ENCODE results near the gene GANAB. TPM values are rescaled to one million over a fixed set of nuclear protein-coding genes. Genes with fewer than 3 reads are reported as not detected.

Gene GANAB
- total RNA-seq, 4 donors from 2014 or later, result 79.4 to 118 (median 104) TPM

- no peak for TF ChIP-seq CTCF (IDR thresholded peaks at IDR 0.05; ENCODE audit: low read depth)
These were observed 53.4 kb downstream of the GANAB start for GRCh38 chr11:62592989-62593421.

- no peak for TF ChIP-seq CTCF (IDR thresholded peaks at IDR 0.05; ENCODE audit: low read depth)
These were observed 54.1 kb downstream of the GANAB start for GRCh38 chr11:62592146-62592815.

GRCh38 chr11:62591448-62592145 is 54.8 kb downstream of the GANAB start, which contains the start of gene TUT1:
Gene TUT1 (minus strand): TSS chr11:62591523. CDS start chr11:62591485, 38 bp downstream.
- no peak for TF ChIP-seq CTCF (IDR thresholded peaks at IDR 0.05; ENCODE audit: low read depth)

GRCh38 chr11:62588966-62589637 is 57.3 kb downstream of the GANAB start:
- TF ChIP-seq CTCF (IDR thresholded peaks at IDR 0.05; ENCODE audit: low read depth), result no peak

GRCh38 chr11:62580959-62581715 is 65.3 kb downstream of the GANAB start:
- TF ChIP-seq CTCF (IDR thresholded peaks at IDR 0.05; ENCODE audit: low read depth), result no peak

- TF ChIP-seq CTCF (IDR thresholded peaks at IDR 0.05; ENCODE audit: low read depth), result no peak
These were observed 67.2 kb downstream of the GANAB start for GRCh38 chr11:62579252-62579651.

All from subcutaneous adipose tissue (tissue), 4 donors.